ENCODE measurements around the gene LIFR. TPM values are rescaled to one million over a fixed set of nuclear protein-coding genes. Genes with fewer than 3 reads are reported as not detected.
"Not testable (repeated sequence)": the region's sequence is repeated elsewhere in the genome, so short reads cannot be mapped to it uniquely, and the experiment has no call there.

Gene LIFR
- total RNA-seq, 1 donor from 2014 or later: 32.7 TPM

DNA sequence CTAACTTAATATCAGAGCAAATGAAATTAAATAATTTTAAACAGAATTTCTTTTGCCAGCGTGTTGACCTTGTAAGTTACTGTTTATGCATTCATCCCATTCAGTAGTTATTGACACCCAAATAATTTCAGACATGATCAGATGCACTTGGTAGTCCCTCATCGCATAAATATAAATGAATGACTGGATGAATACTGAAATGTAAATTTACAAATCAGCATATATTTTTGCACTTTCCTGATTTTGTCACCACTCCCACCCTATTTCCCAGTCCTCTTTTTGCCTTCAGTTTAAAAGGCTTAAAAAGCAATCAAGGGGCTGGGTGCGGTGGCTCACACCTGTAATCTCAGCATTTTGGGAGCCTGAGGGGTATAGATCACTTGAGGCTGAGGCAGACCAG lies 17.1 kb upstream of the LIFR start:
- no peaks in the 10 kb centered on the region for H3K4me1 Mint-ChIP-seq (ENCODE audit: unreplicated experiment)
- H3K27ac Mint-ChIP-seq: no peak overlapping the region
- TF ChIP-seq CTCF (conservative IDR thresholded peaks at IDR 0.05): no peak
- no peak overlapping the region for H3K4me3 Mint-ChIP-seq
- no peaks in the 10 kb centered on the region for H3K27me3 Mint-ChIP-seq
- DNase-seq (ENCODE audit: extremely low spot score, unreplicated experiment): no peak
- H3K9me3 Mint-ChIP-seq: no peaks in the 10 kb centered on the region
- no peaks in the 10 kb centered on the region for H3K36me3 Mint-ChIP-seq

DNA sequence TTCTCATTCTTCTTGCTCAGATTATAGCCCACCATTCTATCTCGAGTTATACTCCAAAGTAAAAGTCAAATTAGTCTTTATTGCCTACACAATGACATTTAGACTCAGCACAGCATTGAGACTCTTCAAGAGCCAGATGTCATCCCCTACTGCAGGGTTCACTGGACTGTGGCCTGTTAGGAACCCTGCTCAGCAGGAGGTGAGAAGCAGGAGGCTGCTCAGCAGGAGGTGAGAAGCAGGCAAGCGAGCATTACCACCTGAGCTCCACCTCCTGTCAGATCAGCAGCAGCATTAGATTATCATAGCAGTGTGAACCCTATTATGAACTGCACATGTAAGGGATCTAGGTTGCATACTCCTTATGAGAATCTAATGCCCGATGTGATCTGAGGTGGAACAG lies 12.7 kb upstream of the LIFR start:
- H3K4me1 Mint-ChIP-seq (ENCODE audit: unreplicated experiment): no peaks in the 10 kb centered on the region
- no peak overlapping the region for H3K27ac Mint-ChIP-seq
- no peak overlapping the region for H3K4me3 Mint-ChIP-seq
- H3K27me3 Mint-ChIP-seq: no peaks in the 10 kb centered on the region
- H3K36me3 Mint-ChIP-seq: no peaks in the 10 kb centered on the region
- no peak for DNase-seq (ENCODE audit: extremely low spot score, unreplicated experiment)
- TF ChIP-seq CTCF (conservative IDR thresholded peaks at IDR 0.05): no peak
- no peaks in the 10 kb centered on the region for H3K9me3 Mint-ChIP-seq

- not testable (repeated sequence) for H3K4me1 Mint-ChIP-seq (ENCODE audit: unreplicated experiment); H3K9me3 Mint-ChIP-seq; H3K27me3 Mint-ChIP-seq; H3K36me3 Mint-ChIP-seq; H3K27ac Mint-ChIP-seq; H3K4me3 Mint-ChIP-seq; DNase-seq (ENCODE audit: extremely low spot score, unreplicated experiment)
Measured at GRCh38 chr5:38567306-38567705, 10.9 kb upstream of the LIFR start.

- TF ChIP-seq CTCF (conservative IDR thresholded peaks at IDR 0.05): no peak
- Mint-ChIP-seq H3K4me1 (ENCODE audit: unreplicated experiment) (no peaks in the 10 kb centered on the region), H3K36me3 (no peaks in the 10 kb centered on the region), H3K4me3 (no peak overlapping the region), H3K27ac (no peak overlapping the region), H3K27me3 (peaks cover 6% of the 10 kb centered on the region), H3K9me3 (no peaks in the 10 kb centered on the region)
- DNase-seq (ENCODE audit: extremely low spot score, unreplicated experiment): no peak
Measured at GRCh38 chr5:38563624-38564023, 7.2 kb upstream of the LIFR start.

GRCh38 chr5:38562444-38563210 lies 6.2 kb upstream of the LIFR start:
- no peak overlapping the region for H3K27ac Mint-ChIP-seq
- no peaks in the 10 kb centered on the region for H3K4me1 Mint-ChIP-seq (ENCODE audit: unreplicated experiment)
- DNase-seq (ENCODE audit: extremely low spot score, unreplicated experiment): no peak
- no peaks in the 10 kb centered on the region for H3K9me3 Mint-ChIP-seq
- H3K27me3 Mint-ChIP-seq: peaks cover 6% of the 10 kb centered on the region
- no peak overlapping the region for H3K4me3 Mint-ChIP-seq
- H3K36me3 Mint-ChIP-seq: no peaks in the 10 kb centered on the region
- TF ChIP-seq CTCF (conservative IDR thresholded peaks at IDR 0.05): no peak

DNA sequence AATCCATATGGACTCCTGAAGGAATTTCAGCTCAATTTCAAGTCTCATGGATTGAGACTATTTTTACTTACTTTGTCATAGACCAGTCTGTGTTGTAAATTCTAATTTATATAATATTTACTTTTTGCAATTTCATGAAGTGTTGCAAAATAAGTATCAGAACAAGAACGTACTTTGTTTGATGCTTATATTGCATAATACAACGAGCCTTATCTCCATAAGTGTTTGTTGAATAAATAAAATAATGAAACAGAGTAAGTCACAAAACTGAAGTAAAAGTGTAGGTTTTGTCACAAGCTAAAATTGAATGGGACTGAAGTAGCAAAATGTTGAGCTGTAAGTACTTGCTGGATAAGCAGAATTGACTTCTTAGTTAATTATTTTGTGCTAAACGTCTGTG lies 3.0 kb upstream of the LIFR start:
- H3K4me1 Mint-ChIP-seq (ENCODE audit: unreplicated experiment): peaks cover 5% of the 10 kb centered on the region
- no peaks in the 10 kb centered on the region for H3K9me3 Mint-ChIP-seq
- H3K27me3 Mint-ChIP-seq: peaks cover 18% of the 10 kb centered on the region
- H3K27ac Mint-ChIP-seq: no peak overlapping the region
- DNase-seq (ENCODE audit: extremely low spot score, unreplicated experiment): no peak
- no peaks in the 10 kb centered on the region for H3K36me3 Mint-ChIP-seq
- no peak overlapping the region for H3K4me3 Mint-ChIP-seq
- TF ChIP-seq CTCF (conservative IDR thresholded peaks at IDR 0.05): no peak

Data from type B pancreatic cell (in vitro differentiated cells).